Measurements from ENCODE around the gene AAMDC. TPM values are rescaled to one million over a fixed set of nuclear protein-coding genes. Genes with fewer than 3 reads are reported as not detected.
"Not testable (repeated sequence)": the region's sequence is repeated elsewhere in the genome, so short reads cannot be mapped to it uniquely, and the experiment has no call there.

AAMDC gene
- total RNA-seq, 1 donor from 2014 or later, result 56.4 TPM

- H3K27me3 ChIP-seq, result no peaks in the 10 kb centered on the region
- H3K36me3 ChIP-seq, result peaks cover 27 to 58% of the 10 kb centered on the region in 2 donors
- no peak for DNase-seq (ENCODE audit: low spot score in 2 of 2)
- no peak for TF ChIP-seq CTCF (IDR thresholded peaks at IDR 0.05)
- H3K4me3 ChIP-seq, result no peak overlapping the region
- H3K27ac ChIP-seq, result no peak overlapping the region
- intact Hi-C loops (cut with DNase I), result no loop called here
- peaks cover 0 to 8% of the 10 kb centered on the region in 2 donors for H3K9me3 ChIP-seq
- H3K4me1 ChIP-seq, result no peaks in the 10 kb centered on the region
Measured at GRCh38 chr11:77842441-77843121, 21.6 kb downstream of the AAMDC start.

- H3K4me1 ChIP-seq; DNase-seq (ENCODE audit: low spot score in 2 of 2); H3K9me3 ChIP-seq; H3K27me3 ChIP-seq; intact Hi-C loops (cut with DNase I); H3K27ac ChIP-seq; H3K4me3 ChIP-seq: not testable (repeated sequence)
- H3K36me3 ChIP-seq, result peaks cover 27 to 69% of the 10 kb centered on the region in 2 donors
Measured at GRCh38 chr11:77843700-77844099, 22.8 kb downstream of the AAMDC start.

- Histone ChIP-seq H3K36me3 (peaks cover 25 to 64% of the 10 kb centered on the region in 2 donors), H3K4me3 (no peak overlapping the region), H3K4me1 (no peaks in the 10 kb centered on the region), H3K27me3 (no peaks in the 10 kb centered on the region), H3K9me3 (no peaks in the 10 kb centered on the region), H3K27ac (no peak overlapping the region)
- DNase-seq (ENCODE audit: low spot score in 2 of 2), result no peak
- no peak for TF ChIP-seq CTCF (IDR thresholded peaks at IDR 0.05)
- intact Hi-C loops (cut with DNase I), result no loop called here
Measured at GRCh38 chr11:77851503-77851902, 30.6 kb downstream of the AAMDC start.

GRCh38 chr11:77854838-77855237 lies 33.9 kb downstream of the AAMDC start:
- no peak for TF ChIP-seq CTCF (IDR thresholded peaks at IDR 0.05)
- no peak overlapping the region for H3K27ac ChIP-seq
- intact Hi-C loops (cut with DNase I), result no loop called here
- no peaks in the 10 kb centered on the region for H3K9me3 ChIP-seq
- H3K27me3 ChIP-seq, result no peaks in the 10 kb centered on the region
- no peaks in the 10 kb centered on the region for H3K4me1 ChIP-seq
- no peak for DNase-seq (ENCODE audit: low spot score in 2 of 2)
- H3K36me3 ChIP-seq, result peaks cover 24 to 59% of the 10 kb centered on the region in 2 donors
- H3K4me3 ChIP-seq, result no peak overlapping the region

GRCh38 chr11:77857906-77858457 lies 37.0 kb downstream of the AAMDC start:
- H3K27me3 ChIP-seq; H3K27ac ChIP-seq; intact Hi-C loops (cut with DNase I); DNase-seq (ENCODE audit: low spot score in 2 of 2); H3K4me1 ChIP-seq; H3K9me3 ChIP-seq; H3K4me3 ChIP-seq: not testable (repeated sequence)
- peaks cover 16 to 65% of the 10 kb centered on the region in 2 donors for H3K36me3 ChIP-seq

- DNase-seq (ENCODE audit: low spot score in 2 of 2); intact Hi-C loops (cut with DNase I); H3K27me3 ChIP-seq; H3K4me1 ChIP-seq; H3K4me3 ChIP-seq; H3K9me3 ChIP-seq; H3K27ac ChIP-seq: not testable (repeated sequence)
- peaks cover 11 to 51% of the 10 kb centered on the region in 2 donors for H3K36me3 ChIP-seq
Measured at GRCh38 chr11:77861444-77861843, 40.5 kb downstream of the AAMDC start.

GRCh38 chr11:77865805-77866204 lies 44.9 kb downstream of the AAMDC start:
- no peak for DNase-seq (ENCODE audit: low spot score in 2 of 2)
- H3K36me3 ChIP-seq, result peaks cover 17 to 35% of the 10 kb centered on the region in 2 donors
- no peak for TF ChIP-seq CTCF (IDR thresholded peaks at IDR 0.05)
- intact Hi-C loops (cut with DNase I), result no loop called here
- H3K27me3 ChIP-seq, result no peaks in the 10 kb centered on the region
- H3K4me1 ChIP-seq, result no peaks in the 10 kb centered on the region
- no peak overlapping the region for H3K4me3 ChIP-seq
- H3K27ac ChIP-seq, result no peak overlapping the region
- no peaks in the 10 kb centered on the region for H3K9me3 ChIP-seq
